Measurements from ENCODE around the gene DDR1. TPM values are rescaled to one million over a fixed set of nuclear protein-coding genes. Genes with fewer than 3 reads are reported as not detected.
A peak's percentile ranks its signal among the peaks of the same experiment; 100 is the strongest.
"Not testable (repeated sequence)": the region's sequence is repeated elsewhere in the genome, so short reads cannot be mapped to it uniquely, and the experiment has no call there.

DDR1 gene
- total RNA-seq, 1 experiment from 2014 or later = 0.15 TPM

- H3K4me3 ChIP-seq (ENCODE audit: low read length); H3K79me2 ChIP-seq (ENCODE audit: low read length); H2AFZ ChIP-seq (ENCODE audit: low read length); H4K20me1 ChIP-seq (ENCODE audit: insufficient read depth, low read depth, low read length); H3K4me2 ChIP-seq (ENCODE audit: low read depth, low read length, poor library complexity, severe bottlenecking); H3K27me3 ChIP-seq (ENCODE audit: low read length); H3K27ac ChIP-seq (ENCODE audit: low read length); H3K9me2 ChIP-seq (replicated peaks; ENCODE audit: insufficient read depth, low read length); DNase-seq; H3K9me3 ChIP-seq (ENCODE audit: low read length); H3K9ac ChIP-seq (ENCODE audit: low read length): not testable (repeated sequence)
- H3K36me3 ChIP-seq (ENCODE audit: insufficient read depth, low read length) = peaks cover 19% of the 10 kb centered on the region
- peaks cover 12% of the 10 kb centered on the region for H3K4me1 ChIP-seq (ENCODE audit: low read length)
Observed at GRCh38 chr6:30924040-30924627, 39.8 kb downstream of the DDR1 start.

- no peak overlapping the region for H3K4me2 ChIP-seq (ENCODE audit: low read depth, low read length, poor library complexity, severe bottlenecking)
- H3K36me3 ChIP-seq (ENCODE audit: insufficient read depth, low read length) = peaks cover 12% of the 10 kb centered on the region
Observed at GRCh38 chr6:30926644-30927043, 42.3 kb downstream of the DDR1 start.

GRCh38 chr6:30927080-30927479 is 42.8 kb downstream of the DDR1 start:
- not testable (repeated sequence) for H3K4me3 ChIP-seq (ENCODE audit: low read length); H3K4me2 ChIP-seq (ENCODE audit: low read depth, low read length, poor library complexity, severe bottlenecking); H2AFZ ChIP-seq (ENCODE audit: low read length); H3K79me2 ChIP-seq (ENCODE audit: low read length); H3K9me3 ChIP-seq (ENCODE audit: low read length); DNase-seq; H3K27ac ChIP-seq (ENCODE audit: low read length); H3K9ac ChIP-seq (ENCODE audit: low read length); H3K9me2 ChIP-seq (replicated peaks; ENCODE audit: insufficient read depth, low read length); H3K4me1 ChIP-seq (ENCODE audit: low read length); H4K20me1 ChIP-seq (ENCODE audit: insufficient read depth, low read depth, low read length); H3K27me3 ChIP-seq (ENCODE audit: low read length)
- H3K36me3 ChIP-seq (ENCODE audit: insufficient read depth, low read length) = peaks cover 12% of the 10 kb centered on the region

More at GRCh38 chr6:30926644-30927043, 42.3 kb downstream of the DDR1 start:
- H2AFZ ChIP-seq (ENCODE audit: low read length) = no peak overlapping the region
- no peaks in the 10 kb centered on the region for H3K27me3 ChIP-seq (ENCODE audit: low read length)
- DNase-seq = no peak
- no peaks in the 10 kb centered on the region for H3K79me2 ChIP-seq (ENCODE audit: low read length)
- no peaks in the 10 kb centered on the region for H3K9me3 ChIP-seq (ENCODE audit: low read length)
- H3K9me2 ChIP-seq (replicated peaks; ENCODE audit: insufficient read depth, low read length) = no peaks in the 10 kb centered on the region
- 0 out of 2 replicates have a peak, but pooled peaks cover 3% of the 10 kb centered on the region for H4K20me1 ChIP-seq (ENCODE audit: insufficient read depth, low read depth, low read length)
- no peak overlapping the region for H3K4me3 ChIP-seq (ENCODE audit: low read length)
- H3K27ac ChIP-seq (ENCODE audit: low read length) = no peak overlapping the region
- H3K4me1 ChIP-seq (ENCODE audit: low read length) = peaks cover 9% of the 10 kb centered on the region
- H3K9ac ChIP-seq (ENCODE audit: low read length) = no peak overlapping the region

- peaks cover 12% of the 10 kb centered on the region for H3K36me3 ChIP-seq (ENCODE audit: insufficient read depth, low read length)
- H3K4me3 ChIP-seq (ENCODE audit: low read length) = no peak overlapping the region
Observed at GRCh38 chr6:30928677-30929076, 44.4 kb downstream of the DDR1 start.

GRCh38 chr6:30930506-30930905 is 46.2 kb downstream of the DDR1 start:
- Histone ChIP-seq H2AFZ (ENCODE audit: low read length) (no peak overlapping the region), H3K4me1 (ENCODE audit: low read length) (no peaks in the 10 kb centered on the region), H3K36me3 (ENCODE audit: insufficient read depth, low read length) (peaks cover 12% of the 10 kb centered on the region), H3K9me3 (ENCODE audit: low read length) (no peaks in the 10 kb centered on the region), H3K4me3 (ENCODE audit: low read length) (no peak overlapping the region), H3K79me2 (ENCODE audit: low read length) (no peaks in the 10 kb centered on the region), H3K4me2 (ENCODE audit: low read depth, low read length, poor library complexity, severe bottlenecking) (no peak overlapping the region), H4K20me1 (ENCODE audit: insufficient read depth, low read depth, low read length) (no peaks in the 10 kb centered on the region), H3K27ac (ENCODE audit: low read length) (no peak overlapping the region), H3K27me3 (ENCODE audit: low read length) (no peaks in the 10 kb centered on the region), H3K9ac (ENCODE audit: low read length) (no peak overlapping the region), H3K9me2 (replicated peaks; ENCODE audit: insufficient read depth, low read length) (no peaks in the 10 kb centered on the region)
- DNase-seq = no peak

More at GRCh38 chr6:30928677-30929076, 44.4 kb downstream of the DDR1 start:
- Histone ChIP-seq H4K20me1 (ENCODE audit: insufficient read depth, low read depth, low read length) (no peaks in the 10 kb centered on the region), H3K27me3 (ENCODE audit: low read length) (no peaks in the 10 kb centered on the region), H3K27ac (ENCODE audit: low read length) (no peak overlapping the region), H3K9me3 (ENCODE audit: low read length) (no peaks in the 10 kb centered on the region), H3K79me2 (ENCODE audit: low read length) (no peaks in the 10 kb centered on the region), H3K4me1 (ENCODE audit: low read length) (no peaks in the 10 kb centered on the region), H3K9ac (ENCODE audit: low read length) (no peak overlapping the region), H3K4me2 (ENCODE audit: low read depth, low read length, poor library complexity, severe bottlenecking) (no peak overlapping the region), H2AFZ (ENCODE audit: low read length) (no peak overlapping the region), H3K9me2 (replicated peaks; ENCODE audit: insufficient read depth, low read length) (no peaks in the 10 kb centered on the region)
- peak; percentile 61 for DNase-seq

GRCh38 chr6:30931272-30931671 is 47.0 kb downstream of the DDR1 start:
- no peak overlapping the region for H3K27ac ChIP-seq (ENCODE audit: low read length)
- H3K27me3 ChIP-seq (ENCODE audit: low read length) = no peaks in the 10 kb centered on the region
- H3K36me3 ChIP-seq (ENCODE audit: insufficient read depth, low read length) = peaks cover 6% of the 10 kb centered on the region
- H3K4me2 ChIP-seq (ENCODE audit: low read depth, low read length, poor library complexity, severe bottlenecking) = no peak overlapping the region
- no peak overlapping the region for H3K9ac ChIP-seq (ENCODE audit: low read length)
- no peaks in the 10 kb centered on the region for H3K9me3 ChIP-seq (ENCODE audit: low read length)
- no peak for DNase-seq
- no peaks in the 10 kb centered on the region for H4K20me1 ChIP-seq (ENCODE audit: insufficient read depth, low read depth, low read length)
- no peak overlapping the region for H2AFZ ChIP-seq (ENCODE audit: low read length)
- no peak overlapping the region for H3K4me3 ChIP-seq (ENCODE audit: low read length)
- H3K4me1 ChIP-seq (ENCODE audit: low read length) = no peaks in the 10 kb centered on the region
- no peaks in the 10 kb centered on the region for H3K9me2 ChIP-seq (replicated peaks; ENCODE audit: insufficient read depth, low read length)
- H3K79me2 ChIP-seq (ENCODE audit: low read length) = no peaks in the 10 kb centered on the region

- Histone ChIP-seq H3K9ac (ENCODE audit: low read length) (no peak within 1 kb of the TSS), H2AFZ (ENCODE audit: low read length) (no peak within 1 kb of the TSS), H3K4me1 (ENCODE audit: low read length) (no peaks in the 10 kb centered on the region), H3K79me2 (ENCODE audit: low read length) (no peaks in the 10 kb centered on the region), H3K27ac (ENCODE audit: low read length) (no peak within 1 kb of the TSS), H3K27me3 (ENCODE audit: low read length) (no peaks in the 10 kb centered on the region), H3K4me2 (ENCODE audit: low read depth, low read length, poor library complexity, severe bottlenecking) (no peak within 1 kb of the TSS), H3K36me3 (ENCODE audit: insufficient read depth, low read length) (no peaks in the 10 kb centered on the region), H3K9me3 (ENCODE audit: low read length) (no peaks in the 10 kb centered on the region), H3K9me2 (replicated peaks; ENCODE audit: insufficient read depth, low read length) (no peaks in the 10 kb centered on the region), H3K4me3 (ENCODE audit: low read length) (no peak within 1 kb of the TSS), H4K20me1 (ENCODE audit: insufficient read depth, low read depth, low read length) (no peaks in the 10 kb centered on the region)
- no peak for DNase-seq
Observed at GRCh38 chr6:30931969-30932645, 47.8 kb downstream of the DDR1 start, which contains the start of gene SFTA2. Gene SFTA2 (minus strand): TSS chr6:30932170. CDS start chr6:30932096, 74 bp downstream.

- Histone ChIP-seq H3K27ac (ENCODE audit: low read length) (no peak overlapping the region), H3K36me3 (ENCODE audit: insufficient read depth, low read length) (no peaks in the 10 kb centered on the region), H3K9me2 (replicated peaks; ENCODE audit: insufficient read depth, low read length) (no peaks in the 10 kb centered on the region), H3K27me3 (ENCODE audit: low read length) (no peaks in the 10 kb centered on the region), H3K9ac (ENCODE audit: low read length) (no peak overlapping the region), H3K79me2 (ENCODE audit: low read length) (no peaks in the 10 kb centered on the region), H2AFZ (ENCODE audit: low read length) (no peak overlapping the region), H3K4me2 (ENCODE audit: low read depth, low read length, poor library complexity, severe bottlenecking) (no peak overlapping the region), H4K20me1 (ENCODE audit: insufficient read depth, low read depth, low read length) (no peaks in the 10 kb centered on the region), H3K4me3 (ENCODE audit: low read length) (no peak overlapping the region), H3K9me3 (ENCODE audit: low read length) (no peaks in the 10 kb centered on the region), H3K4me1 (ENCODE audit: low read length) (no peaks in the 10 kb centered on the region)
- DNase-seq = no peak
Observed at GRCh38 chr6:30932665-30933365, 48.5 kb downstream of the DDR1 start.
